Left lung (tissue), 10 donors: Measurements from ENCODE around the gene GPLD1. TPM values are rescaled to one million over a fixed set of nuclear protein-coding genes. Genes with fewer than 3 reads are reported as not detected.
"Not testable (repeated sequence)": the region's sequence is repeated elsewhere in the genome, so short reads cannot be mapped to it uniquely, and the experiment has no call there.

Source experiments
- ATAC-seq: fragments of 200-7000 bp; cut with Tn5 transposase; one replicate; pipeline ENCODE4 v1.9.1; 2020; ENCODE audit warnings: moderate library complexity
- DNase-seq, 4 donors: peaks; one replicate each; pipeline ENCODE4 v3.0.0-alpha.2; 2013 to 2020
- H3K27ac ChIP-seq, 2 donors: fragments of 200-600 bp; sonication (generic) in 1 of 2; one replicate each; pipeline versions ENCODE4 v1.5.0 to v1.8.0; 2020 to 2021
- H3K27me3 ChIP-seq, 2 donors: fragments of 200-600 bp; sonication (generic) in 1 of 2; one replicate each; pipeline versions ENCODE4 v1.5.0 to v1.8.0; 2020 to 2021
- H3K36me3 ChIP-seq, 2 donors: fragments of 200-600 bp; sonication (generic) in 1 of 2; one replicate each; pipeline versions ENCODE4 v1.5.0 to v1.8.0; 2020 to 2021
- H3K4me1 ChIP-seq, 2 donors: fragments of 200-600 bp; one replicate each; pipeline ENCODE4 v1.8.0; 2021
- H3K4me3 ChIP-seq, 2 donors: fragments of 200-600 bp; sonication (generic) in 1 of 2; one replicate each; pipeline versions ENCODE4 v1.5.0 to v1.8.0; 2020 to 2021; ENCODE audit warnings: mild to moderate bottlenecking in 1 of 2
- H3K9me3 ChIP-seq, 2 donors: fragments of 200-600 bp; sonication (generic) in 1 of 2; one replicate each; pipeline versions ENCODE4 v1.5.0 to v1.8.0; 2020 to 2021
- CTCF ChIP-seq, 2 donors: fragments of 200-600 bp; sonication (generic) in 1 of 2; IDR thresholded peaks; one replicate each; pipeline versions ENCODE4 v1.5.0 to v1.8.0; 2021; ENCODE audit warnings: antibody characterized with exemption in 2 of 2
- intact Hi-C, 2 donors: fragments of 100-400 bp; cut with DNase I; formaldehyde crosslinking; loops; one replicate each; pipeline versions ENCODE4 v1.11.2 to v1.14.2; 2022
- polyA plus RNA-seq, 6 donors: library from polyadenylated mRNA; unstranded; fragments of 120-200 nt; gene quantifications; one replicate each; pipeline ENCODE4 v1.2.1, GENCODE V29; 2013; ENCODE audit not compliant: insufficient read length in 6 of 6
- total RNA-seq, 2 donors: library from RNA; stranded (reverse); fragmentation: NEBNext Ultra II Directional; extraction: Animal tissue kit (Norgen Biotek cat#: 25700); gene quantifications; one replicate each; pipeline ENCODE4 v1.2.1, GENCODE V29; 2021
- donor health status: DM: no; HTN: yes; CAD: no.
- donor health status: DM: no; HTN: no; CAD: no.

GPLD1 gene
- total and polyA plus RNA-seq, 8 donors, result 1.7 to 3.8 (median 3.0) TPM

- Histone ChIP-seq H3K4me1 (no peaks in the 10 kb centered on the region), H3K27me3 (no peaks in the 10 kb centered on the region), H3K9me3 (no peaks in the 10 kb centered on the region), H3K4me3 (no peak overlapping the region), H3K36me3 (no peaks in the 10 kb centered on the region), H3K27ac (no peak overlapping the region)
- no peak for DNase-seq
- ATAC-seq, result no peak
- TF ChIP-seq CTCF (IDR thresholded peaks at IDR 0.05), result no peak
- intact Hi-C loops, result no loop called here
These were observed 98.2 kb downstream of the GPLD1 start for GRCh38 chr6:24391208-24391607.

GRCh38 chr6:24387818-24388217, 101.6 kb downstream of the GPLD1 start:
- Histone ChIP-seq H3K27ac (no peak overlapping the region), H3K27me3 (no peaks in the 10 kb centered on the region), H3K4me1 (no peaks in the 10 kb centered on the region), H3K9me3 (no peaks in the 10 kb centered on the region), H3K36me3 (no peaks in the 10 kb centered on the region), H3K4me3 (no peak overlapping the region)
- ATAC-seq (no peak), DNase-seq (no peak)
- no peak for TF ChIP-seq CTCF (IDR thresholded peaks at IDR 0.05)
- intact Hi-C loops, result loop anchor here in 1 of 2 donors (10.0 kb wide), 1 partner anchor 103 kb away; no protein-coding TSS in a partner anchor

GRCh38 chr6:24385536-24386269, 103.7 kb downstream of the GPLD1 start:
- no peak for ATAC-seq
- no peaks in the 10 kb centered on the region for H3K36me3 ChIP-seq
- H3K4me1 ChIP-seq, result no peaks in the 10 kb centered on the region
- no peak for DNase-seq
- no peaks in the 10 kb centered on the region for H3K27me3 ChIP-seq
- H3K27ac ChIP-seq, result no peak overlapping the region
- no peak overlapping the region for H3K4me3 ChIP-seq
- TF ChIP-seq CTCF (IDR thresholded peaks at IDR 0.05), result no peak
- intact Hi-C loops, result loop anchor here in 1 of 2 donors (10.0 kb wide), 1 partner anchor 101 kb away; no protein-coding TSS in a partner anchor
- H3K9me3 ChIP-seq, result no peaks in the 10 kb centered on the region

GRCh38 chr6:24384369-24385130, 104.8 kb downstream of the GPLD1 start:
- not testable (repeated sequence) for H3K4me3 ChIP-seq, DNase-seq, H3K9me3 ChIP-seq, H3K27me3 ChIP-seq, H3K27ac ChIP-seq, H3K36me3 ChIP-seq, H3K4me1 ChIP-seq, ATAC-seq
- intact Hi-C loops, result loop anchor here in 1 of 2 donors (10.0 kb wide), 1 partner anchor 100 kb away; no protein-coding TSS in a partner anchor

- not testable (repeated sequence) for H3K27ac ChIP-seq, H3K9me3 ChIP-seq, H3K4me3 ChIP-seq, DNase-seq, ATAC-seq, H3K4me1 ChIP-seq, H3K36me3 ChIP-seq, H3K27me3 ChIP-seq
- intact Hi-C loops, result loop anchor here in 1 of 2 donors (10.0 kb wide), 1 partner anchor 98 kb away; no protein-coding TSS in a partner anchor
These were observed 106.4 kb downstream of the GPLD1 start for GRCh38 chr6:24382891-24383494.

GRCh38 chr6:24382220-24382540, 107.2 kb downstream of the GPLD1 start:
- no peaks in the 10 kb centered on the region for H3K4me1 ChIP-seq
- intact Hi-C loops, result loop anchor here in 1 of 2 donors (10.0 kb wide), 1 partner anchor 97 kb away; no protein-coding TSS in a partner anchor
- TF ChIP-seq CTCF (IDR thresholded peaks at IDR 0.05), result no peak
- H3K4me3 ChIP-seq, result no peak overlapping the region
- no peaks in the 10 kb centered on the region for H3K27me3 ChIP-seq
- no peak overlapping the region for H3K27ac ChIP-seq
- H3K36me3 ChIP-seq, result no peaks in the 10 kb centered on the region
- DNase-seq (no peak), ATAC-seq (no peak)
- no peaks in the 10 kb centered on the region for H3K9me3 ChIP-seq
